ENCODE data around the gene DRC7.
"Not testable (repeated sequence)": the region's sequence is repeated elsewhere in the genome, so short reads cannot be mapped to it uniquely, and the experiment has no call there.

- TF ChIP-seq TAF1, POLR2A, POLR2AphosphoS5 (IDR thresholded peaks at IDR 0.05; ENCODE audit: low read depth, low read length): not testable (repeated sequence)
These were observed 51.7 kb downstream of the DRC7 start for GRCh38 chr16:57746316-57746715.
